ENCODE data around the gene CCNJ. TPM values are rescaled to one million over a fixed set of nuclear protein-coding genes. Genes with fewer than 3 reads are reported as not detected.

The CCNJ gene
- total RNA-seq, 5 donors from 2014 or later (not counting 1 experiment from before 2014, with no cell fraction given) = 5.6 to 6.1 (median 5.9) TPM

- ChIA-PET CTCF (interaction anchor here (0.6 to 2.3 kb wide), 27 partner anchors 9 to 560 kb away, joined by 3 to 14 read pairs (median 3); partner anchors contain the start of genes TCTN3 (in 1 of the 2) and ZNF518A (in 1 of the 2)), POLR2A (interaction anchor here in 1 of 2 donors (0.6 kb wide), 1 partner anchor 9 kb away, joined by 3 read pairs; no protein-coding TSS in a partner anchor)
- H3K27me3 ChIP-seq (replicated peaks in 1 of 2; ENCODE audit: control insufficient read depth in 2 of 2, extremely low read depth in 1 of 2, insufficient read depth in 2 of 2, low read length in 1 of 2) = no peaks in the 10 kb centered on the region
- no peaks in the 10 kb centered on the region for H3K9me3 Mint-ChIP-seq
- H3K36me3 Mint-ChIP-seq = no peaks in the 10 kb centered on the region
- H3K36me3 ChIP-seq (ENCODE audit: control insufficient read depth in 2 of 2, extremely low read depth in 1 of 2, insufficient read depth in 1 of 2, low read length in 1 of 2) = no peaks in the 10 kb centered on the region
- no peak overlapping the region for H3K27ac Mint-ChIP-seq
- peaks cover 7 to 8% of the 10 kb centered on the region in 2 donors for H3K27me3 Mint-ChIP-seq
- no peaks in the 10 kb centered on the region for H3K9me3 ChIP-seq
- ATAC-seq (replicated peaks in 1 of 4) (peak; percentile 81 to 85 (median 84)), DNase-seq (peak in 19 of 35 experiments; percentile 1 to 73 (median 17))
- peaks cover 0 to 1% (median 0%) of the 10 kb centered on the region in 3 donors for H3K4me1 Mint-ChIP-seq
- H3K27ac ChIP-seq (ENCODE audit: low read length) = no peak overlapping the region
- H3K4me3 Mint-ChIP-seq = no peak overlapping the region
- WGBS (ENCODE audit: insufficient coverage) = no CpG with 5 or more reads among the region's 5 CpGs
- no peak overlapping the region for H3K4me3 ChIP-seq (ENCODE audit: control insufficient read depth in 1 of 2, extremely low read depth in 1 of 2, low read length in 1 of 2)
- H3K4me1 ChIP-seq (ENCODE audit: control insufficient read depth in 1 of 2, extremely low read depth in 1 of 2, insufficient read depth in 2 of 2, low read length in 2 of 2) = peaks cover 0 to 3% of the 10 kb centered on the region in 2 experiments
These were observed 26.1 kb upstream of the CCNJ start for GRCh38 chr10:96017191-96017687.

- Histone ChIP-seq H3K4me1 (ENCODE audit: control insufficient read depth in 1 of 2, extremely low read depth in 1 of 2, insufficient read depth in 2 of 2, low read length in 2 of 2) (peaks cover 0 to 3% of the 10 kb centered on the region in 2 experiments), H3K4me3 (ENCODE audit: control insufficient read depth in 1 of 2, extremely low read depth in 1 of 2, low read length in 1 of 2) (no peak overlapping the region), H3K9me3 (no peaks in the 10 kb centered on the region), H3K36me3 (ENCODE audit: control insufficient read depth in 2 of 2, extremely low read depth in 1 of 2, insufficient read depth in 1 of 2, low read length in 1 of 2) (no peaks in the 10 kb centered on the region), H3K27ac (ENCODE audit: low read length) (no peak overlapping the region), H3K27me3 (replicated peaks in 1 of 2; ENCODE audit: control insufficient read depth in 2 of 2, extremely low read depth in 1 of 2, insufficient read depth in 2 of 2, low read length in 1 of 2) (no peaks in the 10 kb centered on the region)
- ChIA-PET CTCF (interaction anchor here in 1 of 2 donors (0.5 kb wide), 1 partner anchor 318 kb away, joined by 3 read pairs; no protein-coding TSS in a partner anchor), POLR2A (no interaction called here)
- Mint-ChIP-seq H3K4me1 (peaks cover 0 to 1% (median 0%) of the 10 kb centered on the region in 3 donors), H3K9me3 (no peaks in the 10 kb centered on the region), H3K4me3 (no peak overlapping the region), H3K27me3 (peaks cover 5 to 8% of the 10 kb centered on the region in 2 donors), H3K36me3 (no peaks in the 10 kb centered on the region), H3K27ac (no peak overlapping the region)
- ATAC-seq (replicated peaks in 1 of 4) (no peak), DNase-seq (no peak)
- no CpG with 5 or more reads among the region's 1 CpG for WGBS (ENCODE audit: insufficient coverage)
These were observed 22.1 kb upstream of the CCNJ start for GRCh38 chr10:96021332-96021731.

- CTCF ChIA-PET = interaction anchor here in 1 of 2 donors (0.7 kb wide), 1 partner anchor 34 kb away, joined by 3 read pairs; no protein-coding TSS in a partner anchor
- WGBS (ENCODE audit: insufficient coverage) = no CpG with 5 or more reads among the region's 2 CpGs
These were observed 20.6 kb upstream of the CCNJ start for GRCh38 chr10:96022739-96023138.

DNA sequence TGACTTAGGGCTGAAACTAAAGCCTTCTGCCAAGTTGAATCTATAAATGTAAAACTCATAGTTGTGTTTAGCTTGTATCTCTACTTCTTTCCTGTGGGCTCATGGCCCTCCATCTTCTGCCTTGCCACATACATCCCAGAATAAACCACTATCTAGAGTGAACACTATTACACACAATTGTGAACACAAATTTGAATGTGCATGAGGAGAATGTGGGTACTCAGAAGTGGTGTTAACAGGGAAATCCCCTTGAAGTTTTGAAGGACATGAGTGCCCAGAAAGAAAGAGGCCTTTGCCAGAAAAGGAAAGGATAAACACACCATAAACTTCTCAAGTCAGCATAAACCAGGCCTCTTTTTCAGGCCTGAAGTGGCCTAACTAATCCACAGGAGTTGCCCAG lies 20.2 kb upstream of the CCNJ start:
- H3K27me3 ChIP-seq (replicated peaks in 1 of 2; ENCODE audit: control insufficient read depth in 2 of 2, extremely low read depth in 1 of 2, insufficient read depth in 2 of 2, low read length in 1 of 2) = no peaks in the 10 kb centered on the region
- Mint-ChIP-seq H3K9me3 (no peaks in the 10 kb centered on the region), H3K27me3 (peaks cover 3 to 8% of the 10 kb centered on the region in 2 donors), H3K4me1 (no peaks in the 10 kb centered on the region), H3K4me3 (no peak overlapping the region), H3K27ac (no peak overlapping the region), H3K36me3 (no peaks in the 10 kb centered on the region)
- H3K27ac ChIP-seq (ENCODE audit: low read length) = no peak overlapping the region
- H3K4me1 ChIP-seq (ENCODE audit: control insufficient read depth in 1 of 2, extremely low read depth in 1 of 2, insufficient read depth in 2 of 2, low read length in 2 of 2) = no peaks in the 10 kb centered on the region
- no peak overlapping the region for H3K4me3 ChIP-seq (ENCODE audit: control insufficient read depth in 1 of 2, extremely low read depth in 1 of 2, low read length in 1 of 2)
- ATAC-seq (replicated peaks in 1 of 4) (no peak), DNase-seq (no peak)
- ChIA-PET POLR2A (no interaction called here), CTCF (no interaction called here)
- H3K36me3 ChIP-seq (ENCODE audit: control insufficient read depth in 2 of 2, extremely low read depth in 1 of 2, insufficient read depth in 1 of 2, low read length in 1 of 2) = no peaks in the 10 kb centered on the region
- no peaks in the 10 kb centered on the region for H3K9me3 ChIP-seq

More at GRCh38 chr10:96022739-96023138, 20.6 kb upstream of the CCNJ start:
- Mint-ChIP-seq H3K4me3 (no peak overlapping the region), H3K4me1 (no peaks in the 10 kb centered on the region), H3K9me3 (no peaks in the 10 kb centered on the region), H3K36me3 (no peaks in the 10 kb centered on the region), H3K27ac (no peak overlapping the region), H3K27me3 (peaks cover 3 to 6% of the 10 kb centered on the region in 2 donors)
- Histone ChIP-seq H3K4me1 (ENCODE audit: control insufficient read depth in 1 of 2, extremely low read depth in 1 of 2, insufficient read depth in 2 of 2, low read length in 2 of 2) (no peaks in the 10 kb centered on the region), H3K27me3 (replicated peaks in 1 of 2; ENCODE audit: control insufficient read depth in 2 of 2, extremely low read depth in 1 of 2, insufficient read depth in 2 of 2, low read length in 1 of 2) (no peaks in the 10 kb centered on the region), H3K27ac (ENCODE audit: low read length) (no peak overlapping the region), H3K36me3 (ENCODE audit: control insufficient read depth in 2 of 2, extremely low read depth in 1 of 2, insufficient read depth in 1 of 2, low read length in 1 of 2) (no peaks in the 10 kb centered on the region), H3K9me3 (no peaks in the 10 kb centered on the region), H3K4me3 (ENCODE audit: control insufficient read depth in 1 of 2, extremely low read depth in 1 of 2, low read length in 1 of 2) (no peak overlapping the region)
- ATAC-seq (replicated peaks in 1 of 4) = no peak
- DNase-seq = no peak
- POLR2A ChIA-PET = no interaction called here

DNA sequence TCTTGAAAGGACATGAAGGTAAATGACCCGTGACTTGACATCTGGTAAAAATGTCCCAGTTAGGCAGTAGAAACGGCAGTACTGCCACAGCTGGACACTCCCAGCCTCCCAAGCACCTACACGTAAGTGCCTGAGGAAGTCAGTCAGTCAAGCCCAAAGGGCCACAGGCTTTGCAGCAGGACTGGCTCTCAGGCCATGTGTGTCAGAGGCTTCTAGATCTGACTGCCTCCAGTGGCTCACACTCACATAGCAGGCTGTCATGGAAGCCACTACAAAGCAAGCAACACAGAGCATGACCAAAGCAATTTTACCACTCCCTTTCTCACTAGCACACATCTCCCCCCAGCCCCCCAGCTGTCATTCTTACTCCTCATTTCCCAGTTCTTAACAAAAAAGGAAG lies 17.8 kb upstream of the CCNJ start:
- DNase-seq (no peak), ATAC-seq (replicated peaks in 1 of 4) (peak in 1 of 4 experiments; percentile 52)
- Mint-ChIP-seq H3K4me1 (no peaks in the 10 kb centered on the region), H3K27me3 (peaks cover 7 to 9% of the 10 kb centered on the region in 2 donors), H3K36me3 (no peaks in the 10 kb centered on the region), H3K27ac (no peak overlapping the region), H3K9me3 (no peaks in the 10 kb centered on the region), H3K4me3 (no peak overlapping the region)
- H3K4me1 ChIP-seq (ENCODE audit: control insufficient read depth in 1 of 2, extremely low read depth in 1 of 2, insufficient read depth in 2 of 2, low read length in 2 of 2) = no peaks in the 10 kb centered on the region
- CTCF ChIA-PET = interaction anchor here (0.5 to 1.8 kb wide), 4 partner anchors 9 to 965 kb away, joined by 4 read pairs; no protein-coding TSS in a partner anchor
- H3K27me3 ChIP-seq (replicated peaks in 1 of 2; ENCODE audit: control insufficient read depth in 2 of 2, extremely low read depth in 1 of 2, insufficient read depth in 2 of 2, low read length in 1 of 2) = no peaks in the 10 kb centered on the region
- H3K9me3 ChIP-seq = no peaks in the 10 kb centered on the region
- no peak overlapping the region for H3K27ac ChIP-seq (ENCODE audit: low read length)
- no peak overlapping the region for H3K4me3 ChIP-seq (ENCODE audit: control insufficient read depth in 1 of 2, extremely low read depth in 1 of 2, low read length in 1 of 2)
- 94% methylated on average over 2 of the region's 3 CpGs for WGBS (ENCODE audit: insufficient coverage)
- POLR2A ChIA-PET = no interaction called here
- no peaks in the 10 kb centered on the region for H3K36me3 ChIP-seq (ENCODE audit: control insufficient read depth in 2 of 2, extremely low read depth in 1 of 2, insufficient read depth in 1 of 2, low read length in 1 of 2)

DNA sequence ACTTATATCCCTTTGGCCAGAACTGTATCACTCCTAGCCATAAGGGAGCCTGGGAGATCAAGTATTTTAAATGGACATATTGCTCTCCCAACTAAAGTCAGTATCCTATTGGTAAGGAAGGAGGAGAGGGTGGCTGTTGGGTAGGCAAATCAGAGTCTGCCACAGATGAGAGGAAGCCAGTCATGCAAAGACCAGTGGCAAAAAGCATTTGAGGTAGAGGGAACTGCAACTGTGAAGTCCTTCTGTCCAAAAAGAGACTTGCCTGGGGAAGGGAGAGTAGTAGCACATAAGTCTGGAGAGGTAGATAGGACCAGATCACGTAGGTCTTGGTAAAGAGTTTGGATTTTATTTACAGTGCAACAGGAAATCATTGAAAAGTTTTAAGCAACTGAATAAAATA lies 8.8 kb upstream of the CCNJ start:
- no CpG with 5 or more reads among the region's 1 CpG for WGBS (ENCODE audit: insufficient coverage)
- ATAC-seq (replicated peaks in 1 of 4) (no peak), DNase-seq (no peak)
- ChIA-PET CTCF (no interaction called here), POLR2A (no interaction called here)
- H3K27me3 ChIP-seq (replicated peaks in 1 of 2; ENCODE audit: control insufficient read depth in 2 of 2, extremely low read depth in 1 of 2, insufficient read depth in 2 of 2, low read length in 1 of 2) = peaks cover 0 to 3% of the 10 kb centered on the region in 2 experiments
- no peaks in the 10 kb centered on the region for H3K9me3 ChIP-seq
- Mint-ChIP-seq H3K9me3 (no peaks in the 10 kb centered on the region), H3K36me3 (peaks cover 6% of the 10 kb centered on the region), H3K4me3 (no peak overlapping the region), H3K27ac (no peak overlapping the region), H3K4me1 (no peaks in the 10 kb centered on the region), H3K27me3 (peaks cover 22 to 28% of the 10 kb centered on the region in 2 donors)
- H3K4me3 ChIP-seq (ENCODE audit: control insufficient read depth in 1 of 2, extremely low read depth in 1 of 2, low read length in 1 of 2) = no peak overlapping the region
- H3K36me3 ChIP-seq (ENCODE audit: control insufficient read depth in 2 of 2, extremely low read depth in 1 of 2, insufficient read depth in 1 of 2, low read length in 1 of 2) = no peaks in the 10 kb centered on the region
- H3K4me1 ChIP-seq (ENCODE audit: control insufficient read depth in 1 of 2, extremely low read depth in 1 of 2, insufficient read depth in 2 of 2, low read length in 2 of 2) = no peaks in the 10 kb centered on the region
- H3K27ac ChIP-seq (ENCODE audit: low read length) = no peak overlapping the region

Data from T-cell (primary cell).